NB4 (cell line): ENCODE results near the gene RMP24.

Experiments
- CTCF ChIP-seq: IDR thresholded peaks from one replicate; pipeline ENCODE4 v1.5.1; 2012; ENCODE audit warnings: low read depth, low read length
- MYC ChIP-seq: IDR thresholded peaks from 2 replicates; pipeline ENCODE4 v1.6.1; 2011; ENCODE audit warnings: low read depth, low read length

GRCh38 chr18:35974181-35974580, 1.7 kb downstream of the RMP24 start:
- TF ChIP-seq CTCF (no peak), MYC (no peak)
